ENCODE measurements around the gene ETV4.

- no peak for TF ChIP-seq EZH2 (IDR thresholded peaks at IDR 0.05; ENCODE audit: insufficient read depth, poor library complexity, severe bottlenecking)
- TF ChIP-seq EZH2phosphoT487 (IDR thresholded peaks at IDR 0.05; ENCODE audit: insufficient read depth, low read depth), result no peak
These were observed 42.0 kb upstream of the ETV4 start for GRCh38 chr17:43588121-43588520.
